ENCODE data around the gene HLA-DRB5. TPM values are rescaled to one million over a fixed set of nuclear protein-coding genes. Genes with fewer than 3 reads are reported as not detected.
"Not testable (repeated sequence)": the region's sequence is repeated elsewhere in the genome, so short reads cannot be mapped to it uniquely, and the experiment has no call there.

Gene HLA-DRB5
- total and polyA plus RNA-seq, 2 donors (not counting 3 experiments of a cell fraction or from before 2014, with no cell fraction given): not detected

DNA sequence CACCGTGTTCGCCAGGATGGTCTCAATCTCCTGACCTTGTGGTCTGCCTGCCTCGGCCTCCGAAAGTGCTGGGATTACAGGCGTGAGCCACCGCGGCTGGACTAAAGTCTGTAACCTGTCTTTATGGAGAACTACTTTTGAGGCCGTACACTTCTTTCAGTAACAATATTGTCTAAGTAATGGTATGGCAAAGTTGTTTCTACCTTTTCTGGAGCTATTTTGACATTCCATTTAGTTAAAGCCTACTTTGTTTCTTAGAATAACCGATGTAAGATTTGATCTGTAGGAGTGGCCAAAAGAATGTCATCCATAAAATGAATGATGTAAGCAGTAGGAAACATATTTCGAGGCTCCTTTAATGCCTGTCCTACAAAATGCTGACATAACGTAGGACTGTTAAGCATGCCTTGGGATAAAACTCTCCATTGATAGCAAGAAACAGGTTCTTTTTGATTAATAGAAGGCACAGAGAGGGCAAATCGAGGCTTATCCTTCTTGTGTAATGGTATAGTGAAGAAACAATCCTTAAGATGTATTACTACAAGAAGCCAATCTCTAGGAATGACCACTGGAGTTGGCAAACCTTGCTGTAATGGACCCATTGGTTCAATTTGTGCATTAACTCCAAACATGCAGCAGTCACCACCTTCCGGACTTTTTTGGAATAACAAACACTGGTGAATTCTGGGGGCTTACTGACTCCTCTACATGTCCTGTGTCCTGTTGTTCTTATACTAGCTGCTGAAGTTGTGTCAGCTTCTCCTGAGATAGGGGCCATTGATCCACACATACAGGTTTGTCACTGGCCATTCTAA lies 54.5 kb downstream of the HLA-DRB5 start:
- intact Hi-C loops (cut with micrococcal nuclease) (no loop called here), dilution Hi-C loops (cut with MboI; ENCODE audit: extremely low pct_ligation_motif_present, low sequenced_read_pairs) (no loop called here)
- TF ChIP-seq GATA2 (IDR thresholded peaks at IDR 0.05; ENCODE audit: insufficient read depth, insufficient read length, low read depth, low read length) (no peak), POLR2AphosphoS5 (IDR thresholded peaks at IDR 0.05; ENCODE audit: insufficient read depth, low read depth, low read length) (no peak), EZH2 (IDR thresholded peaks at IDR 0.05; ENCODE audit: borderline replicate concordance, low read depth, low read length, severe bottlenecking) (no peak), JUN (IDR thresholded peaks at IDR 0.05; ENCODE audit: borderline replicate concordance, insufficient read depth, insufficient read length, low read depth) (no peak), POLR2A (IDR thresholded peaks at IDR 0.05; ENCODE audit: low read depth, low read length) (no peak), FOS (IDR thresholded peaks at IDR 0.05; ENCODE audit: borderline replicate concordance, insufficient read depth, low read length) (no peak), MYC (IDR thresholded peaks at IDR 0.05; ENCODE audit: low read depth, low read length) (no peak)
- TF ChIP-seq, protein P1, sequence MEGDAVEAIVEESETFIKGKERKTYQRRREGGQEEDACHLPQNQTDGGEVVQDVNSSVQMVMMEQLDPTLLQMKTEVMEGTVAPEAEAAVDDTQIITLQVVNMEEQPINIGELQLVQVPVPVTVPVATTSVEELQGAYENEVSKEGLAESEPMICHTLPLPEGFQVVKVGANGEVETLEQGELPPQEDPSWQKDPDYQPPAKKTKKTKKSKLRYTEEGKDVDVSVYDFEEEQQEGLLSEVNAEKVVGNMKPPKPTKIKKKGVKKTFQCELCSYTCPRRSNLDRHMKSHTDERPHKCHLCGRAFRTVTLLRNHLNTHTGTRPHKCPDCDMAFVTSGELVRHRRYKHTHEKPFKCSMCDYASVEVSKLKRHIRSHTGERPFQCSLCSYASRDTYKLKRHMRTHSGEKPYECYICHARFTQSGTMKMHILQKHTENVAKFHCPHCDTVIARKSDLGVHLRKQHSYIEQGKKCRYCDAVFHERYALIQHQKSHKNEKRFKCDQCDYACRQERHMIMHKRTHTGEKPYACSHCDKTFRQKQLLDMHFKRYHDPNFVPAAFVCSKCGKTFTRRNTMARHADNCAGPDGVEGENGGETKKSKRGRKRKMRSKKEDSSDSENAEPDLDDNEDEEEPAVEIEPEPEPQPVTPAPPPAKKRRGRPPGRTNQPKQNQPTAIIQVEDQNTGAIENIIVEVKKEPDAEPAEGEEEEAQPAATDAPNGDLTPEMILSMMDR (IDR thresholded peaks at IDR 0.05; ENCODE audit: extremely low read depth in 1 of 2, insufficient read depth in 1 of 2, low read depth in 1 of 2, low read length in 2 of 2): no peak
- TF ChIP-seq, protein P2, sequence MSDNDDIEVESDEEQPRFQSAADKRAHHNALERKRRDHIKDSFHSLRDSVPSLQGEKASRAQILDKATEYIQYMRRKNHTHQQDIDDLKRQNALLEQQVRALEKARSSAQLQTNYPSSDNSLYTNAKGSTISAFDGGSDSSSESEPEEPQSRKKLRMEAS (IDR thresholded peaks at IDR 0.05; ENCODE audit: insufficient read depth, insufficient read length): no peak
- no peak overlapping the region for H3K4me2 ChIP-seq (ENCODE audit: insufficient read depth, low read length)
- H3K27ac ChIP-seq (ENCODE audit: insufficient read depth, low read depth, low read length): no peak overlapping the region
- FAIRE-seq: peak; percentile 35
- DNase-seq (ENCODE audit: low read depth, low spot score): peak; percentile 0
- CTCF ChIA-PET: no interaction called here
- no peaks in the 10 kb centered on the region for H4K20me1 ChIP-seq (replicated peaks; ENCODE audit: control insufficient read depth, extremely low read depth, insufficient read depth, low read length)
- H3K4me3 ChIP-seq (replicated peaks in 1 of 3; ENCODE audit: insufficient read depth in 1 of 3, low read depth in 1 of 3, low read length in 3 of 3): no peak overlapping the region
- no peaks in the 10 kb centered on the region for H3K9me3 ChIP-seq (replicated peaks; ENCODE audit: control insufficient read depth, insufficient read depth, low read length)
- no peak overlapping the region for H2AFZ ChIP-seq (ENCODE audit: low read depth, low read length)
- POLR2A ChIA-PET: no interaction called here
- H3K9me1 ChIP-seq (replicated peaks; ENCODE audit: control insufficient read depth, extremely low read depth, insufficient read depth, low read length): no peaks in the 10 kb centered on the region
- H3K36me3 ChIP-seq (ENCODE audit: control insufficient read depth in 2 of 2, extremely low read depth in 1 of 2, insufficient read depth in 2 of 2, low read length in 2 of 2): no peaks in the 10 kb centered on the region
- no peaks in the 10 kb centered on the region for H3K79me2 ChIP-seq (ENCODE audit: control insufficient read depth, insufficient read depth, low read length)
- H3K9ac ChIP-seq (replicated peaks; ENCODE audit: extremely low read depth, insufficient read depth, low read length): no peak overlapping the region
- no TSS peak for BruUV-seq (replicated peaks)
- H3K27me3 ChIP-seq (ENCODE audit: control insufficient read depth in 2 of 2, insufficient read depth in 2 of 2, low read length in 2 of 2): no peaks in the 10 kb centered on the region
- H3K4me1 ChIP-seq (ENCODE audit: control insufficient read depth, extremely low read depth, insufficient read depth, low read length): no peaks in the 10 kb centered on the region

- H3K27me3 ChIP-seq (ENCODE audit: control insufficient read depth in 2 of 2, insufficient read depth in 2 of 2, low read length in 2 of 2); intact Hi-C loops (cut with micrococcal nuclease); POLR2A ChIA-PET; CTCF ChIA-PET; H3K27ac ChIP-seq (ENCODE audit: insufficient read depth, low read depth, low read length); H3K9me3 ChIP-seq (replicated peaks; ENCODE audit: control insufficient read depth, insufficient read depth, low read length); H3K4me1 ChIP-seq (ENCODE audit: control insufficient read depth, extremely low read depth, insufficient read depth, low read length); H3K4me3 ChIP-seq (replicated peaks in 1 of 3; ENCODE audit: insufficient read depth in 1 of 3, low read depth in 1 of 3, low read length in 3 of 3); BruUV-seq (replicated peaks); H4K20me1 ChIP-seq (replicated peaks; ENCODE audit: control insufficient read depth, extremely low read depth, insufficient read depth, low read length); H3K9me1 ChIP-seq (replicated peaks; ENCODE audit: control insufficient read depth, extremely low read depth, insufficient read depth, low read length); H3K9ac ChIP-seq (replicated peaks; ENCODE audit: extremely low read depth, insufficient read depth, low read length); H3K36me3 ChIP-seq (ENCODE audit: control insufficient read depth in 2 of 2, extremely low read depth in 1 of 2, insufficient read depth in 2 of 2, low read length in 2 of 2); H3K79me2 ChIP-seq (ENCODE audit: control insufficient read depth, insufficient read depth, low read length); H3K4me2 ChIP-seq (ENCODE audit: insufficient read depth, low read length); dilution Hi-C loops (cut with MboI; ENCODE audit: extremely low pct_ligation_motif_present, low sequenced_read_pairs); H2AFZ ChIP-seq (ENCODE audit: low read depth, low read length): not testable (repeated sequence)
- FAIRE-seq: peak; percentile 81
- peak; percentile 19 for DNase-seq (ENCODE audit: low read depth, low spot score)
Measured at GRCh38 chr6:32473376-32474348, 56.4 kb downstream of the HLA-DRB5 start.
